Lung (tissue), 12 donors: Measurements from ENCODE around the gene PLEKHA6. TPM values are rescaled to one million over a fixed set of nuclear protein-coding genes. Genes with fewer than 3 reads are reported as not detected.

ENCODE experiments used
- ATAC-seq: fragments of 200-7000 bp; cut with Tn5 transposase; one replicate; pipeline ENCODE4 v1.9.1; 2020; ENCODE audit warnings: moderate number of reproducible peaks; ENCODE audit not compliant: insufficient read depth, low FRiP score
- DNase-seq, 3 donors: peaks; one replicate each; pipeline ENCODE4 v3.0.0-alpha.2; 2013 to 2017
- H3K27ac ChIP-seq, 2 donors: one replicate each; pipeline ENCODE4 v1.5.1; 2013; ENCODE audit warnings: mild to moderate bottlenecking in 2 of 2, moderate library complexity in 2 of 2, control low read depth in 1 of 2, inconsistent platforms in 1 of 2, low read depth in 1 of 2, low read length in 1 of 2
- H3K27me3 ChIP-seq, 3 donors: one replicate each; pipeline ENCODE4 v1.5.1; 2013; ENCODE audit warnings: low read length in 2 of 3; ENCODE audit not compliant: control insufficient read depth in 3 of 3, insufficient read depth in 3 of 3
- H3K36me3 ChIP-seq, 4 donors: one replicate each; pipeline ENCODE4 v1.5.1; 2013; ENCODE audit warnings: low read length in 4 of 4, mild to moderate bottlenecking in 1 of 4, moderate library complexity in 1 of 4; ENCODE audit not compliant: control insufficient read depth in 4 of 4, insufficient read depth in 4 of 4
- H3K4me1 ChIP-seq, 5 donors: one replicate each; pipeline ENCODE4 v1.5.1; 2013; ENCODE audit warnings: low read length in 5 of 5, mild to moderate bottlenecking in 2 of 5, moderate library complexity in 1 of 5; ENCODE audit not compliant: control insufficient read depth in 5 of 5, insufficient read depth in 5 of 5
- H3K4me3 ChIP-seq: one replicate; pipeline ENCODE4 v1.5.1; 2013; ENCODE audit warnings: mild to moderate bottlenecking, control low read depth, moderate library complexity
- H3K9ac ChIP-seq, 2 donors: one replicate each; pipeline ENCODE4 v1.5.1; 2013; ENCODE audit warnings: low read length in 2 of 2, control low read depth in 1 of 2; ENCODE audit not compliant: insufficient read depth in 1 of 2
- H3K9me3 ChIP-seq, 4 donors: one replicate each; pipeline ENCODE4 v1.5.1; 2013; ENCODE audit warnings: low read length in 3 of 4, mild to moderate bottlenecking in 1 of 4, moderate library complexity in 1 of 4; ENCODE audit not compliant: control insufficient read depth in 4 of 4, insufficient read depth in 3 of 4
- WGBS, 2 donors: extraction: QIAGEN DNeasy Blood & Tissue Kit; methylation state at CpG; one replicate each; pipeline ENCODE4 v1.1.7; 2013; 5-methylcytosine and 5-hydroxymethylcytosine counted together
- polyA plus RNA-seq, 2 donors: library from polyadenylated mRNA; stranded (reverse); fragments of 200-250 nt; gene quantifications; one replicate each; pipeline ENCODE4 v1.2.1, GENCODE V29; 2013
- total RNA-seq, 2 donors: library from RNA; depleted of rRNA in 1 of 2; stranded (reverse); fragments of >200 nt in 1 of 2; gene quantifications; one replicate each; pipeline ENCODE4 v1.2.1, GENCODE V29; 2014 to 2021
- TF ChIP-seq, protein P1 (sequence below): IDR thresholded peaks from 2 replicates; pipeline ENCODE4 v1.5.1; 2012; ENCODE audit warnings: mild to moderate bottlenecking; ENCODE audit errors: control extremely low read depth, extremely low read depth
- donor health status: control.
- donor health status: control.
- donor health status: Bipolar disorder and iron deficiency.
- donor health status: healthy.
- donor health status: DM: yes; HTN: yes; CAD: no.

Gene PLEKHA6
- total and polyA plus RNA-seq, 4 donors: 0.88 to 10.5 (median 3.3) TPM

DNA sequence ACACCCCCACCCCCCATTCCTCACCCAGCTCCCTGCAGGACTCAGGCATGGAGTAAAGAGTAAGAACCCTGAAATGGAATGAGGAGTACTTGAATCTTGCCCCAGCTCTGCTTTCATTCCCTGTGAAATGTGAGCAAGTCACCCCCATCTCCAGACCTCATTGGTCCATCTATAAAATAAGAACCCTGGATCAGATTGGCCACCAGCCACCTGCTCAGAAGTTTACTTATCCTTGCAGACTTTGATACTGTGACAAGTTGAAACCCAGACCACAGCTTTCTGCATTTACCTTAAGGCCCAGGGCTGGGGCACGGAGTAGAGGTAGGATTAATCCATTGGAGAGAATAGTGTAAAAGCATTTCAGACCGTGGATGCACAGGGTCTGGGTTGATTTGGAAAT is 165.6 kb downstream of the PLEKHA6 start:
- H3K27me3 ChIP-seq: peaks cover 0 to 9% (median 7%) of the 10 kb centered on the region in 3 donors
- TF ChIP-seq, protein P1, sequence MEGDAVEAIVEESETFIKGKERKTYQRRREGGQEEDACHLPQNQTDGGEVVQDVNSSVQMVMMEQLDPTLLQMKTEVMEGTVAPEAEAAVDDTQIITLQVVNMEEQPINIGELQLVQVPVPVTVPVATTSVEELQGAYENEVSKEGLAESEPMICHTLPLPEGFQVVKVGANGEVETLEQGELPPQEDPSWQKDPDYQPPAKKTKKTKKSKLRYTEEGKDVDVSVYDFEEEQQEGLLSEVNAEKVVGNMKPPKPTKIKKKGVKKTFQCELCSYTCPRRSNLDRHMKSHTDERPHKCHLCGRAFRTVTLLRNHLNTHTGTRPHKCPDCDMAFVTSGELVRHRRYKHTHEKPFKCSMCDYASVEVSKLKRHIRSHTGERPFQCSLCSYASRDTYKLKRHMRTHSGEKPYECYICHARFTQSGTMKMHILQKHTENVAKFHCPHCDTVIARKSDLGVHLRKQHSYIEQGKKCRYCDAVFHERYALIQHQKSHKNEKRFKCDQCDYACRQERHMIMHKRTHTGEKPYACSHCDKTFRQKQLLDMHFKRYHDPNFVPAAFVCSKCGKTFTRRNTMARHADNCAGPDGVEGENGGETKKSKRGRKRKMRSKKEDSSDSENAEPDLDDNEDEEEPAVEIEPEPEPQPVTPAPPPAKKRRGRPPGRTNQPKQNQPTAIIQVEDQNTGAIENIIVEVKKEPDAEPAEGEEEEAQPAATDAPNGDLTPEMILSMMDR: no peak
- H3K9me3 ChIP-seq: peaks cover 0 to 6% (median 0%) of the 10 kb centered on the region in 4 donors
- DNase-seq (peak in 1 of 3 donors; percentile 50), ATAC-seq (no peak)
- no peak overlapping the region for H3K9ac ChIP-seq
- no peak overlapping the region for H3K4me3 ChIP-seq
- H3K4me1 ChIP-seq: peaks cover 0 to 20% (median 5%) of the 10 kb centered on the region in 5 donors
- no peak overlapping the region for H3K27ac ChIP-seq
- H3K36me3 ChIP-seq: no peaks in the 10 kb centered on the region
- WGBS, 2 donors: 76 to 93% methylated on average over 2 of the region's 2 CpGs

DNA sequence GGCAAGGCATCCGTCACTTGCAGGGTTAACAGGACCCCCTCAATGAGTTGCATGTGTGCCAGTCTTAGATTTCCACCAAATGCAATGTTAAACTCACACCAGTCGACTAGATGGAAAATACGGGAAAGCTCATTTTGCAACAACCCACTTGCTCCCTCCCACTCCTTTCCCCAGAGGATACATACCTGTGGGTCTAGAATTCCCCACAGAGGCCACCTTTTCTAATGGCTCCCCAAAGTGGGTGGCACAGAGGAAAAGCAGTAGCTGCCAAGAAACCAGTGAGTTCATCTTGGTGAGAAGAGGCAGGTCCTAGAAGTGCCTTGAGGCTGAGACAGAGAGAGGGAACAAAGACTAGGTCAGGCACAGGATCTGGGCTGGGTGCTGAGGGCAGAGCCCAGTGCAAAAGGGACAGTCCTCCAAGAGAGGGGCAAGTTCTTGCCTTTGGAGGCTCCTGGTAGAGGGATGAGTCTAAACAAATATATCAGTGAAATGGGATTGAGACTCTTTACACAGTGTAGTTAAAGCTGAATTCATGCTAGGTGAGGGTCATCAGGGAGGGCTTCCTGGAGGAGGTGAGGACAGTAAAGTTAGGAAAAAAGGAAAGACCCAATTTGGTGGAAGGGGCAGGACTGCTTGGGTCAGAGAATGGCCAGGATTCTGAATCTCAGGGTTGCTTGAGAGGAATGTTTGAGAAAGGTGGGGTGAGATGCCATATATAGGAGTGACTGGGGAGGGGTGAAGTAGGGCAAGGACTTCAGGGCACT is 167.0 kb downstream of the PLEKHA6 start:
- no peak overlapping the region for H3K9ac ChIP-seq
- TF ChIP-seq, protein P1: no peak
- no peak overlapping the region for H3K27ac ChIP-seq
- H3K36me3 ChIP-seq: no peaks in the 10 kb centered on the region
- no peak for ATAC-seq
- H3K27me3 ChIP-seq: peaks cover 0 to 17% (median 10%) of the 10 kb centered on the region in 3 donors
- peaks cover 0 to 20% (median 5%) of the 10 kb centered on the region in 5 donors for H3K4me1 ChIP-seq
- no peak overlapping the region for H3K4me3 ChIP-seq
- WGBS, 2 donors: 73 to 83% methylated on average over 3 of the region's 3 CpGs
- peaks cover 0 to 6% (median 0%) of the 10 kb centered on the region in 4 donors for H3K9me3 ChIP-seq
- no peak for DNase-seq

DNA sequence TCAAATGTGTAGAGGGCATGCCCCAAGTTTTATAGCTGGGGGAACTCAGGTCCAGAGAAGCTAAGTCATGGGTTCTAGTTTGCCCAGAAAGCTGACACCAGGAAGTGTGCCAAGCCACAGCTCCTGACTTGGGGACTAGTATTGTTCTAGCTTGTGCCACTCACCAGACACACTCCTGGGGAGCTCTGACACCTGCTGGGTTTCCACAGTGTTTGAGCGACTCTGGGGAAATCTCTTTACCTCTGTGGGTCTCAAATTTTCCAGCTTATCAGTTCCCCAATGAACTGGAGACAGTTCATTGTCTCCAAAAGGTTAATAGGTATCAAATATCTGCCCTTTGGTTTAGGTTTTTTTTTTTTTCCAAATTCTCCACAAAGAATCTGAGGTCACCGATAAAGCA is 167.7 kb downstream of the PLEKHA6 start:
- TF ChIP-seq, protein P1: no peak
- ATAC-seq (no peak), DNase-seq (no peak)
- Histone ChIP-seq H3K9ac (no peak overlapping the region), H3K4me3 (no peak overlapping the region), H3K27me3 (peaks cover 0 to 19% (median 17%) of the 10 kb centered on the region in 3 donors), H3K9me3 (peaks cover 0 to 6% (median 0%) of the 10 kb centered on the region in 4 donors), H3K36me3 (no peaks in the 10 kb centered on the region), H3K4me1 (peaks cover 0 to 20% (median 5%) of the 10 kb centered on the region in 5 donors), H3K27ac (no peak overlapping the region)
- WGBS, 2 donors: 89 to 93% methylated on average over 2 of the region's 2 CpGs
